NCI-H187 (cell line): ENCODE data around the gene CLSTN2.

Experiments
- DNase-seq, 2 experiments: peaks; one replicate each; lab custom pipeline; 2025; lab: John Stamatoyannopoulos, UW

CLSTN2 gene

GRCh38 chr3:140501770-140502364, 566.9 kb downstream of the CLSTN2 start:
- DNase-seq = no peak

- DNase-seq = peak in 1 of 2 experiments; percentile 3
These were observed 570.2 kb downstream of the CLSTN2 start for GRCh38 chr3:140505213-140505612.

- no peak for DNase-seq
These were observed 570.9 kb downstream of the CLSTN2 start for GRCh38 chr3:140505876-140506275.

- no peak for DNase-seq
These were observed 573.6 kb downstream of the CLSTN2 start for GRCh38 chr3:140508550-140508949.

GRCh38 chr3:140509534-140509933, 574.5 kb downstream of the CLSTN2 start:
- no peak for DNase-seq

GRCh38 chr3:140510303-140510861, 575.4 kb downstream of the CLSTN2 start:
- no peak for DNase-seq

- no peak for DNase-seq
These were observed 586.9 kb downstream of the CLSTN2 start for GRCh38 chr3:140521751-140522445.

GRCh38 chr3:140522653-140523380, 587.8 kb downstream of the CLSTN2 start:
- DNase-seq = no peak

- no peak for DNase-seq
These were observed 588.6 kb downstream of the CLSTN2 start for GRCh38 chr3:140523600-140523999.

- no peak for DNase-seq
These were observed 592.2 kb downstream of the CLSTN2 start for GRCh38 chr3:140527156-140527555.

GRCh38 chr3:140529096-140529495, 594.1 kb downstream of the CLSTN2 start:
- DNase-seq = no peak

- no peak for DNase-seq
These were observed 594.6 kb downstream of the CLSTN2 start for GRCh38 chr3:140529558-140529957.

GRCh38 chr3:140530131-140530530, 595.1 kb downstream of the CLSTN2 start:
- no peak for DNase-seq

- no peak for DNase-seq
These were observed 595.6 kb downstream of the CLSTN2 start for GRCh38 chr3:140530603-140531002.

GRCh38 chr3:140532793-140533330, 597.9 kb downstream of the CLSTN2 start:
- DNase-seq = no peak

- no peak for DNase-seq
These were observed 602.1 kb downstream of the CLSTN2 start for GRCh38 chr3:140536926-140537726.

GRCh38 chr3:140537727-140538082, 602.7 kb downstream of the CLSTN2 start:
- no peak for DNase-seq

- DNase-seq = no peak
These were observed 605.3 kb downstream of the CLSTN2 start for GRCh38 chr3:140540262-140540661.

- DNase-seq = no peak
These were observed 607.1 kb downstream of the CLSTN2 start for GRCh38 chr3:140541975-140542653.

- no peak for DNase-seq
These were observed 610.2 kb downstream of the CLSTN2 start for GRCh38 chr3:140545197-140545596.

- DNase-seq = no peak
These were observed 610.8 kb downstream of the CLSTN2 start for GRCh38 chr3:140545756-140546155.
